Lower leg skin (tissue), 3 donors: ENCODE data around the gene GJB6.

Experiments
- POLR2A ChIP-seq, 2 donors: fragments of 450-650 bp; IDR thresholded peaks; one replicate each; pipeline ENCODE4 v1.6.1; 2016 to 2017; ENCODE audit warnings: antibody characterized with exemption in 2 of 2, mild to moderate bottlenecking in 1 of 2, moderate library complexity in 1 of 2
- TF ChIP-seq, protein P1 (sequence below), 3 donors: fragments of 450-650 bp; IDR thresholded peaks; one replicate each; pipeline ENCODE4 v1.5.1; 2016; ENCODE audit warnings: antibody characterized with exemption in 3 of 3, mild to moderate bottlenecking in 3 of 3, moderate library complexity in 2 of 3

DNA sequence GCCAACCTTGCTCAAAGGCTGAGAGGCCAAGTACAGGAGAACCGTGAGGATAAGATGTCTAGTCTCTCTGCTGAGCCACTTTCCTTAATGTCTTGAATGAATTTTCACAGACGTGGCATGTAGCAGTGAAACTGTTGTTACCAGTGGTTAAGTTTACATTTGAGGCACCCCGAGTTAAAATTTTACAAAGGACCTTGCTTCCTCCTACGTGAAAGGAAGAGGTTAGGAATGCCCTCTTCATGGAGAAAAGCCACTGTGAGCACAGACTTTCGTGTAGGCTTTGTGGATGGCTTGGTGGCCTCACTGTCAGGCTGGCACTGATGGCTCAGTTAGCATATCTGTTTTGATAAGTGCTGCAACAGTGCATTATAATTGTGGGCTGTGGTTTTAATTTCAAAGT lies 42.0 kb downstream of the GJB6 start:
- TF ChIP-seq, protein P1, sequence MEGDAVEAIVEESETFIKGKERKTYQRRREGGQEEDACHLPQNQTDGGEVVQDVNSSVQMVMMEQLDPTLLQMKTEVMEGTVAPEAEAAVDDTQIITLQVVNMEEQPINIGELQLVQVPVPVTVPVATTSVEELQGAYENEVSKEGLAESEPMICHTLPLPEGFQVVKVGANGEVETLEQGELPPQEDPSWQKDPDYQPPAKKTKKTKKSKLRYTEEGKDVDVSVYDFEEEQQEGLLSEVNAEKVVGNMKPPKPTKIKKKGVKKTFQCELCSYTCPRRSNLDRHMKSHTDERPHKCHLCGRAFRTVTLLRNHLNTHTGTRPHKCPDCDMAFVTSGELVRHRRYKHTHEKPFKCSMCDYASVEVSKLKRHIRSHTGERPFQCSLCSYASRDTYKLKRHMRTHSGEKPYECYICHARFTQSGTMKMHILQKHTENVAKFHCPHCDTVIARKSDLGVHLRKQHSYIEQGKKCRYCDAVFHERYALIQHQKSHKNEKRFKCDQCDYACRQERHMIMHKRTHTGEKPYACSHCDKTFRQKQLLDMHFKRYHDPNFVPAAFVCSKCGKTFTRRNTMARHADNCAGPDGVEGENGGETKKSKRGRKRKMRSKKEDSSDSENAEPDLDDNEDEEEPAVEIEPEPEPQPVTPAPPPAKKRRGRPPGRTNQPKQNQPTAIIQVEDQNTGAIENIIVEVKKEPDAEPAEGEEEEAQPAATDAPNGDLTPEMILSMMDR (IDR thresholded peaks at IDR 0.05): no peak
- no peak for TF ChIP-seq POLR2A (IDR thresholded peaks at IDR 0.05)
